ENCODE data around the gene TNFAIP2.

GRCh38 chr14:103178521-103178920, 55.3 kb downstream of the TNFAIP2 start:
- TF ChIP-seq, protein P1, sequence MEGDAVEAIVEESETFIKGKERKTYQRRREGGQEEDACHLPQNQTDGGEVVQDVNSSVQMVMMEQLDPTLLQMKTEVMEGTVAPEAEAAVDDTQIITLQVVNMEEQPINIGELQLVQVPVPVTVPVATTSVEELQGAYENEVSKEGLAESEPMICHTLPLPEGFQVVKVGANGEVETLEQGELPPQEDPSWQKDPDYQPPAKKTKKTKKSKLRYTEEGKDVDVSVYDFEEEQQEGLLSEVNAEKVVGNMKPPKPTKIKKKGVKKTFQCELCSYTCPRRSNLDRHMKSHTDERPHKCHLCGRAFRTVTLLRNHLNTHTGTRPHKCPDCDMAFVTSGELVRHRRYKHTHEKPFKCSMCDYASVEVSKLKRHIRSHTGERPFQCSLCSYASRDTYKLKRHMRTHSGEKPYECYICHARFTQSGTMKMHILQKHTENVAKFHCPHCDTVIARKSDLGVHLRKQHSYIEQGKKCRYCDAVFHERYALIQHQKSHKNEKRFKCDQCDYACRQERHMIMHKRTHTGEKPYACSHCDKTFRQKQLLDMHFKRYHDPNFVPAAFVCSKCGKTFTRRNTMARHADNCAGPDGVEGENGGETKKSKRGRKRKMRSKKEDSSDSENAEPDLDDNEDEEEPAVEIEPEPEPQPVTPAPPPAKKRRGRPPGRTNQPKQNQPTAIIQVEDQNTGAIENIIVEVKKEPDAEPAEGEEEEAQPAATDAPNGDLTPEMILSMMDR (IDR thresholded peaks at IDR 0.05; ENCODE audit: low read length): no peak
- no peak for TF ChIP-seq EZH2 (IDR thresholded peaks at IDR 0.05; ENCODE audit: borderline replicate concordance, low read length)

Measured in OCI-LY1 (cell line).